ENCODE measurements around the gene HRK.

- no peak for TF ChIP-seq POLR2A (IDR thresholded peaks at IDR 0.05)
- no peak for TF ChIP-seq CTCF (IDR thresholded peaks at IDR 0.05)
These were observed 6.7 kb upstream of the HRK start for GRCh38 chr12:116887897-116888296.

Data from Peyer's patch (tissue), 4 donors.